ENCODE data around the gene C1QTNF9.
"Not testable (repeated sequence)": the region's sequence is repeated elsewhere in the genome, so short reads cannot be mapped to it uniquely, and the experiment has no call there.

- not testable (repeated sequence) for TF ChIP-seq FOXA1 (IDR thresholded peaks at IDR 0.05); MAX (IDR thresholded peaks at IDR 0.05); SP1 (IDR thresholded peaks at IDR 0.05); ATF3 (IDR thresholded peaks at IDR 0.05); CTCF (IDR thresholded peaks at IDR 0.05; ENCODE audit: low read depth, low read length, missing input control)
Measured at GRCh38 chr13:24319641-24320040, 10.3 kb downstream of the C1QTNF9 start.

Data from liver (tissue), 3 donors.